ENCODE measurements around the gene GCNT4.

Gene GCNT4

GRCh38 chr5:75050415-75050814 lies 1.9 kb downstream of the GCNT4 start:
- no peak for DNase-seq

- DNase-seq, result peak in 1 of 2 donors; percentile 3
Observed at GRCh38 chr5:75049456-75050351, 2.7 kb downstream of the GCNT4 start.

DNA sequence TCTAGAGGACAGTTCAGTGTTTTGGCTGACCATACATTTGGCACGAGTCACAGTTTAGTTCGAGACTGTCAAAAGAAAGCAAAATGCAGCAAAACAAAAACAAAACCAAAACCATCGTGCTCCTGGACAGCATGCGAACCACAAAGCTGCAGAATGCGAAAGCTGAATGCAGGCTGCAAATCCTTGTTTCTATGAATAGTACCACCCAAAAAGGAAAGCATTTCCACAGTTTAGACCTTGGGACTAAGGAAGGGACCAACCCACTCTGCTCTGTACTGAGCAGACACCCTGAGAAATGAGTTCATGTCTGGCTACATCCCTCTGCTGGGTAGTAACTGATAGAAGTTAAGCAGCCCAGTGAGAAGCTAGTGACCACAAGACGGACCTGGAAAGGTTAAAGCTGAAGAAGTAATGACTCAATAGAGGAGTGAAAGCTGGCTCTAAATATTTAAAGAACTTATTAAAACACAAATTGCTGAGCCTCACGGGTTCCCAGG lies 3.9 kb downstream of the GCNT4 start:
- DNase-seq, result no peak

DNA sequence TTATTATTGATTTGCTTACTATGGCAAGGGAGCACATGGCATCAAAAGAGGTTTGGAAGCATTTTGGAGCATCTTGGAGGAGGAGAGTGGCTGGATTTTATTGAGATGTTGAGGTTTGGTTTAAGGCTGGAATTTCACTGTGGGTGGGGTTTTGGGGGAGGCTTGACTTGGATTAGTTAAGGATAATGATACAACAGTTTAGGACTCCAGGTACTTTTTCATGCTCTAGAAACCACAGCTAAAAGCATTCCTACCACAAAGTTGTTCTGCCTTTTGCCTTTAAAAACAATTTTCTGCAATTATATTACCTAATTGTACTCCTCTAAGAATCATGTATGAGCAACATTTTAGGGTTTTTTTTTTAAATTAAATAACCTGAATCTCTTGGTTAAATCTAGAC lies 5.0 kb downstream of the GCNT4 start:
- no peak for DNase-seq

- DNase-seq, result no peak
Observed at GRCh38 chr5:75046366-75047142, 5.8 kb downstream of the GCNT4 start.

DNA sequence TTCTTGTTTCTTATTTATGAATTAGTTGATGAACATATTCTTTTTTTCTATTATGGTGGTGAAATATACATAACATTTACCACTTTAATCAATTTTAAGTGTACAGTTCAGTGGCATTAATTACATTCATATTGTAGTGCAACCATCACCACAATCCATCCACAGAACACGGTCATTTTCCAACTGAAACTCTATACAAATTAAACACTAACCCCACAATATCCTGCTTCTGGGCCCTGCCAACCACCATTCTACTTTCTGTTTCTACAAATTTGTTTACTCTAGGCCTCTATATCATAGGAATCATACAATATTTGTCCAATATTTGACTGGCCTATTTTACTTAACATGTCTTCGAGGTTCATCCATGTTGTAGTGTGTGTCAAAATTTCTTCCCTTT lies 7.3 kb downstream of the GCNT4 start:
- no peak for DNase-seq

DNA sequence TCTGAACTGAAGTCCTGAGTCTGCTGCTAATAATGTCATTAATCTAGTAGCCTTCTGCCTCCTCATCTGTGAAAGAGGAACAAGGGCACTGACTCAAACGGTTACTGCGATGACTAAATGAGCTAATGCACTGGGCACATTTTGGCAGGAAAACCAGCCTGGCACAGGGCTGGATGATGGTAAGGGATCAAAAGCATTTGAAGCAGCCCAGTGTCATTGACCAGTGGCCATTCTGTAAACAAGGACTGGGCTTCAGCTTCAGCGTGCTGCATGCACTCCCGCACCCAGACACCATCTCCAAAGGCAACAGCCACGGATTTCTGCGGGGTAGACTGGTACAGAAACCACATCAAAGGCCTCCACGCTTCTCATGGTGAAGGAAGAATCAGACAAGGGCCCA lies 8.0 kb downstream of the GCNT4 start:
- no peak for DNase-seq

DNA sequence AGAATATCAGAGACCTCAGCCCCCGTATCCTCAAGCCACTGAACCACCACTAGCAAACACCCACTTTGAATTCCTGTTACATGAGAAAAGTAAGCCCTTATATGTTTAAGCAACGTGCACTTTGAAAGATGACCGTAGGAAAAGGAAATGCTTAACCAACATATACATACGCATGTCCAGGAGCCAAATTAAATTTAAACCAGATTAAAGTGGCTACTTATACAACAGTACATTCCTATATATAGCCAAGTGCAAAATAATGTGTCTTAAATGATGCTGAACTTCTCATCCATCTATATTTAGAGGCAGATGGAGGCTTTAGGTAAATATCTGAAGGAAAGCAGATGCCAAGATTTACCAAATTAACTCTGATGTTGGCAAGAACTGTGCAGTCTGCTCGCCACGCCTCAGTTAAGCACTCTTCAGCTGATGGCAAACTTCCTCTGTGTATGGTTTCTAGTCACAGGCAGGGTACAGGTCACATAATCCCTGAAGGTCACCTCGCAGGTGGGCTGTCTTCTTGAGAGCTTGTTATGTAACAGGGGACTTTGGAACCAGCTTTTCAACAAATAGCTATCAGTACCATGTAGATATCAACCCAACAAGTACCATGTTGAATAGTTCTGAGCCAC lies 8.6 kb downstream of the GCNT4 start:
- no peak for DNase-seq

GRCh38 chr5:75042522-75042921 lies 9.8 kb downstream of the GCNT4 start:
- no peak for DNase-seq

DNA sequence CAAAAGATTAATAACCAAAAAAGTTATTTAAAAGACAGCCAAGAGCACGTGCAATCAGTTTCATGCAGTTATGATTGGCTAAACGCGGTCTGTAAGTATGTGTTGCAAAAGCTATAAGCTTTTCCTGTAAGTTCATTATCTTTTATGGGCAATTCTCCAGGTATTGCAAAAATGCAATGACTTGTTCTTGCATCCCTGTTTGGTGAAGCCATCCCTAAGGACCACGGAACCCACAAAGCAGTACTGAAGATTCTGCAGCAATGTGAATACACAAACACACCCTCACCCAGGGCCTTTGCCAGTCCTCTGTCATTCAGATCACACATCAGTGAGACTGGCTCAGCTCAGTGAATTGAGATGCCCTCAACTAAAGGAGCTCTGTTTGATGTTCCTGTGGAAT lies 11.4 kb downstream of the GCNT4 start:
- DNase-seq, result no peak

DNA sequence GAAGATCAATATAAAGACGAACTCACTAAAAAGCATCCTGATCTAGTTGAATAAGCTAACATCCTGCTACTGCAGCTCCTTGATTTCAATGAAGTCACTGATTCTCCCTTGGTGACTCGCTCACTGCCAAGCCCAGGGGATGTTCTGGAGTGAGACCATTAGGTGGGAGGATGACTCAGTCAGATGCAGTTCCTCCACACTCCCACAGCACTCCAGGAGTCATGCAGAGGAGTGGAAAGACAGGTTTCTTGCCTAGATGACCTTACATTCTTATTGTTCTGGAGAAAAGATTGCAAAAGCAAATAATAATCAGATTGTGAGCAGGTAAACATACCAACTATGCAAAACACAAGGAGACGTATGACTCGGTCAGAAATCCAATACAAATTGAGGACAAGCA lies 15.3 kb downstream of the GCNT4 start:
- no peak for DNase-seq

- no peak for DNase-seq
Observed at GRCh38 chr5:75034137-75034739, 18.1 kb downstream of the GCNT4 start.

DNA sequence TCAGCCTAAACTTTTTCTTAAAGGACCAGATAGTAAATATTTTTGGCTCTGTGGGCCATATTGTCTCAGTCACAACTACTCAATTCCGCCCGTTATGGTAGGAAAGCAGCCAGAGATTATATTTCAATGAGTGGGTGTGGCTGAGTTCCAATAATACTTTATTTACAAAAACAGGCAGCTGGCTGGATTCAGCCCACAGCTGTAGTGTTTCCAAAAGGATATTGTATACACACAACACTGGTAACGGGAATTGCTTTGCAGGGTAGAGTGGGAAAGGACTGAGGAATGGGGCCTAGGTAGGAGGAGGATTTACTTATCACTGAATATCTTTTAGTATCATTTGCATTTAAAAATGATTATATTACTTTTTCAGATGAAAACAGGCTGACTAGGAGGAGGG lies 21.0 kb downstream of the GCNT4 start:
- no peak for DNase-seq

DNA sequence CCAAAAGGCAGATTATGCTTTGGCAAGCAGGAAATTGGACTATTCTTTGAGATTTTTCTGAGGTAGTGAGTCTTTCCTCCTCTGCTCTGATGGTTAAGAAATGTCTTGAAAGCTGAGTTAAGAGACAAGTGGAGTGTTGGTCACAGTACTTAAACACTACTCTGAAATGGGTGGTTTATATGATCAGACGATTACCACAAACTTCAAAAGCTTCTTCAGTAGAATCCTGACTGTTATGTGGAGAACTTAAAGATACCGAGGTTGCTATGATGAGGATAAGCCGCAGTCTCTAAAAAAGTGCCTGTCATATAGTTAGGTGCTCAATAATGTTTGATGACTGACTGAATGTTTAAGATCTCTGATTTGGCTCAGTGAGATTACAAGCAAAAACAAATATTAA lies 24.3 kb downstream of the GCNT4 start:
- no peak for DNase-seq

DNA sequence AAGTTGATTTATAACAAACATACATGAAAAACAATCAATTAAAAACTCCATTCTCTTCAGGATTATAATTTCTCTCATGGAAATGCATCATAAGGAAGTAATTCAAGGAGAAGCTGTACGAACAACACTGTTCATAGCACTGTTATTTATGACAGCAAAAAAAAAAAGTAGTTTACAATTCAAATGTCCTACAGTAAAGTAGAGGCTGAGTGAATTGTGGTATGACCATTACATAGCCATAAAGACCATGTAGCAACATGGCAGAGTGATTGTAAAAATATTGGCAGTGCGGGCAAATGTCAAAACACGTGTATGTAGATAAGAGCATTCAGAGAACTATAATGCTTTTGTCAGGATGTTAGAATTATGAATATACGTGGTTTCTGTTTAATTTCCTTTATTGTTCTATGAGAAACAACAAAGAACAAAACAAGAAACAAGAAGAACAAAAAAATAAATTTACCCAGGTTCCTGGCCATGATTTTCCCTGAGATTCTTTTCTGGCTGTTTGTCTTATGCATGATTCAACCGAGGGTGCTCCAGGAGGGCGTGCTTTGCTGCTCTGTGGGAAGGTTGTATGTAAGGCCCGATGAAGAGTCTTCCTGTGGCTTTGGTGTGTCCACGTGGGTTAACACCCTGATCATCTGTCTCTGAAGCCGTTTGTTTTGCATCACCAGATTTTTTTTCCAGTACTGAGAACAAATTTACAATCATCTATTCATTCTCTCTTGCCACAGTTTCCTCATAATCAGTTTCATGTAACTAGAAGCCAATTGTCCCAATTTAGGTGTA lies 28.8 kb downstream of the GCNT4 start:
- DNase-seq, result no peak

DNA sequence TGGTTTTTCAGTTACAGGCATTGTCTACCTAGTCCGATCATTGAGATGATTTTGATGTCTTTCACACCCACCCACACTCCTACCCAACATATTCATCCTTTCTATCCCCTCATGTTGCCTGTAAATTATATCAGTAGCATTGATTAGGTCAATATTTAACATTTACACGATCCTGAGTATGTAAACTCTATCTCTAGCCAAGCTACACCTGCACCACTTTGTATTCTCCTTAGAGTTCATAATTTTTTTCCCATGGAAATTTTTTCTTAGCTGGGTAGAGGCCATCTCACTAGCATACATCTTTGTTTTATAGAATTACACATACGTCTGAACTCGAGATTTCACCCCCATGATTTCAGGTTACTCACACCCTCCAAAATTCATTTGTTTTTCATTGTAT lies 30.6 kb downstream of the GCNT4 start:
- DNase-seq, result no peak

GRCh38 chr5:75021219-75021618 lies 31.1 kb downstream of the GCNT4 start:
- DNase-seq, result no peak

- DNase-seq, result no peak
Observed at GRCh38 chr5:75020016-75020656, 32.2 kb downstream of the GCNT4 start.

DNA sequence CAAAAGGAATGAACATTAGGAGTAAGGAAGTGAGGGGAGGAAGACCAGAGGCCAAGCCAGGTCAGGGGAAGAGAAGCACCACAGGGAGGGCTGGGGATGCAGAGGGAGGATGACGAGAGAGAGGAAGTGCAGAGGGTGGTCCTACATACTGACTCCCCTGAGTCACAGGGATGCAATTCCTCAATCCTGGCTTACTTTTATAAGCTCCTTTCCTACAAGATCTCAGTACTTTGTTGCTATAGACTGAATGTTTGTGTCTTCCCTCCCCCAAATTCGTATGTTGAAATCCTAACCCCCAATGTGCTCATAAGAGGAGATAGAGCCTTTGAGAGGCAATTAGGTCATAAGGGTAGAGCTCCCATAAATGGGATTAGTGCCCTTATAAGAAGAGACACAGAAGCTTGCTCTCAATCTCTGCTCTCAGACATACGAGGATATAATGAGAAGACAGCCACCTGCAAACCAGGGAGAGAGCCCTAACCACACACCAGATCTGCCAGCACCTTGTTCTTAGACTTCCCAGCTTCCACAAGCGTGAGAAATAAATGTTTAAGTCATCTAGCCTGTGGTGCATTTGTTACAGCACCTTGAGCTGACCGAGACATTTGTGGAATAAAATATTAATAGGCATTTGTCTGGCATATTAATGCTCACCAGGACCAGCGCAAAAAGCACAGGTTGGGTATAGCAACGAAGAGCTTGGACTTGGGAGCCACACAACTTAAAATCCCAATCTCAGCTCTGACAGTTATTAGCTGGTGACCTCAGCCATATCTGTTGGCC lies 33.4 kb downstream of the GCNT4 start:
- no peak for DNase-seq

DNA sequence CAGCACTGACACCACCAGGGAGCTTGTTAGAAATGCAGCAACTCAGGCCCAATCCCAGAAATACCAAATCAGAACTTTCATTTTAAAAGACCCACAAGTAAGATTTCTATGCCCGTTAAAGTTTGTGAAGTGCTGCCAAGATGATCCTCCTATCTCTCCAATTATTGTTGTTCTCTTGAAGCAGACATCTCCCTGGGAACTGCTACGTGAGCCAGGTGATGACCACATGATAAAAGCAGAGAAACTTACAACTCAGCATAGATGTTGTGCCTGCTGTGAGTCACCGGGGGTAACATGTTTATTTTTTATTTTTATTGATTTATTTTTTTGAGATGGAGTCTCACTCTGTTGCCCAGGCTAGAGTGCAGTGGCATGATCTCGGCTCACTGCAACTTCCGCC lies 34.4 kb downstream of the GCNT4 start:
- DNase-seq, result no peak

DNA sequence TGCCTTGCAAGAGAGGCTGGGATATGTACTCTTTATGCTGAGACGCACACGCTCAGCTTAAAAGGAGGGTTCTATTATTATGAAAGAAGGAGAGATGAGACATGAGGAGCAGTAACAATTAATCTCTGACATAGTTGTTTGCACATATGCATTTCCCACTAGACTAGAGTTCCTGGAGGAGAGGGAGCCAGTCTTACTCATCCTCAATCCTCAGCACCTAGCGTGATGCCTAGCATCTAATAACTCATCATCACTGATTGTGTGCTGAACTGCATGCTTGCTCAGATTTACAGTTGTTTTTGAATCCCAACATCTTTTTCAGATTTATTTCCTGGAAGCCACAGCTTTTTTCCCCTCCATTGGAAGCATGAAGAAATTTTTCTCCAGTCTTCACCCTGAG lies 35.5 kb downstream of the GCNT4 start:
- no peak for DNase-seq
